Prostate gland (tissue), 2 donors: Measurements from ENCODE around the gene HPS4. TPM values are rescaled to one million over a fixed set of nuclear protein-coding genes. Genes with fewer than 3 reads are reported as not detected.
"Not testable (repeated sequence)": the region's sequence is repeated elsewhere in the genome, so short reads cannot be mapped to it uniquely, and the experiment has no call there.

Source experiments
- DNase-seq: peaks from one replicate; pipeline ENCODE4 v3.0.0-alpha.2; 2019; ENCODE audit warnings: low spot score
- H3K27ac ChIP-seq, 2 donors: fragments of 200-600 bp; sonication (generic); 2 replicates each; pipeline ENCODE4 v1.5.1; 2017 to 2019
- H3K27me3 ChIP-seq: fragments of 200-600 bp; sonication (generic); replicated peaks from 2 replicates; pipeline ENCODE4 v1.5.1; 2019; ENCODE audit not compliant: insufficient read depth
- H3K36me3 ChIP-seq, 2 donors: fragments of 200-600 bp; sonication (generic); 1 replicate in 1 of 2; 2 replicates in 1 of 2; pipeline versions ENCODE4 v1.5.1 to v1.8.1; 2017 to 2019
- H3K4me1 ChIP-seq: fragments of 200-600 bp; sonication (generic); replicated peaks from 2 replicates; pipeline ENCODE4 v1.5.1; 2019
- H3K4me3 ChIP-seq, 2 donors: fragments of 200-600 bp; sonication (generic); 2 replicates each; pipeline ENCODE4 v1.5.1; 2017 to 2019
- H3K9me3 ChIP-seq: fragments of 200-600 bp; sonication (generic); 2 replicates; pipeline ENCODE4 v1.5.1; 2017
- CTCF ChIP-seq, 4 experiments: fragments of 200-600 bp in 2 of 4; fragments of 450-650 bp in 2 of 4; sonication (generic) in 2 of 4; IDR thresholded peaks; 1 replicate in 3 of 4; 2 replicates in 1 of 4; pipeline ENCODE4 v1.5.1; 2016 to 2019; ENCODE audit warnings: antibody characterized with exemption in 4 of 4, mild to moderate bottlenecking in 2 of 4, moderate library complexity in 2 of 4
- POLR2A ChIP-seq: fragments of 450-650 bp; IDR thresholded peaks from one replicate; pipeline ENCODE4 v1.6.1; 2016; ENCODE audit warnings: antibody characterized with exemption, mild to moderate bottlenecking
- POLR2AphosphoS5 ChIP-seq: sonication (generic); formaldehyde crosslinking; IDR thresholded peaks from one replicate; pipeline ENCODE4 v1.6.1; 2017; ENCODE audit warnings: antibody characterized with exemption
- WGBS: methylation state at CpG from one replicate; pipeline ENCODE4 v1.1.5; 2018; 5-methylcytosine and 5-hydroxymethylcytosine counted together
- intact Hi-C: fragments of 100-400 bp; cut with DNase I; formaldehyde crosslinking; loops from one replicate; pipeline ENCODE4 v1.14.2; 2022
- total RNA-seq, 2 donors: library from RNA; depleted of rRNA; stranded (reverse); fragments of >200 nt; gene quantifications; one replicate each; pipeline ENCODE4 v1.1.0, GENCODE V29; 2016

The HPS4 gene
- total RNA-seq, 2 donors from 2014 or later, result 25.3 to 83.9 TPM

GRCh38 chr22:26443901-26444690, 39.5 kb downstream of the HPS4 start:
- Histone ChIP-seq H3K27me3 (no peaks in the 10 kb centered on the region), H3K27ac (no peak overlapping the region), H3K36me3 (no peaks in the 10 kb centered on the region), H3K9me3 (no peaks in the 10 kb centered on the region), H3K4me1 (no peaks in the 10 kb centered on the region), H3K4me3 (no peak overlapping the region)
- intact Hi-C loops, result no loop called here
- no peak for TF ChIP-seq CTCF (IDR thresholded peaks at IDR 0.05)
- no peak for TF ChIP-seq POLR2A
- no peak for TF ChIP-seq POLR2AphosphoS5
- 85% methylated on average over 16 of the region's 16 CpGs for WGBS
- DNase-seq, result no peak

- H3K9me3 ChIP-seq, result no peaks in the 10 kb centered on the region
- WGBS, result 84% methylated on average over 4 of the region's 4 CpGs
- H3K27ac ChIP-seq, result no peak overlapping the region
These were observed 41.4 kb downstream of the HPS4 start for GRCh38 chr22:26442086-26442756.

GRCh38 chr22:26439559-26439958, 44.0 kb downstream of the HPS4 start:
- Histone ChIP-seq H3K27ac (no peak overlapping the region), H3K4me3 (no peak overlapping the region), H3K27me3 (no peaks in the 10 kb centered on the region), H3K4me1 (peaks cover 10% of the 10 kb centered on the region), H3K36me3 (no peaks in the 10 kb centered on the region), H3K9me3 (no peaks in the 10 kb centered on the region)
- DNase-seq, result no peak
- no peak for TF ChIP-seq CTCF (IDR thresholded peaks at IDR 0.05)
- no peak for TF ChIP-seq POLR2A
- TF ChIP-seq POLR2AphosphoS5, result no peak
- intact Hi-C loops, result no loop called here
- 80% methylated on average over 3 of the region's 3 CpGs for WGBS

More at GRCh38 chr22:26442086-26442756, 41.4 kb downstream of the HPS4 start:
- H3K36me3 ChIP-seq, result no peaks in the 10 kb centered on the region
- DNase-seq, result no peak
- H3K4me3 ChIP-seq, result no peak overlapping the region
- TF ChIP-seq CTCF (IDR thresholded peaks at IDR 0.05), result no peak
- TF ChIP-seq POLR2A, result no peak
- no peak for TF ChIP-seq POLR2AphosphoS5
- H3K4me1 ChIP-seq, result peaks cover 2% of the 10 kb centered on the region
- H3K27me3 ChIP-seq, result no peaks in the 10 kb centered on the region
- intact Hi-C loops, result no loop called here

- WGBS, result 88% methylated on average over 3 of the region's 3 CpGs
- DNase-seq, H3K4me1 ChIP-seq, intact Hi-C loops, H3K9me3 ChIP-seq, H3K4me3 ChIP-seq, H3K36me3 ChIP-seq, H3K27me3 ChIP-seq, H3K27ac ChIP-seq: not testable (repeated sequence)
These were observed 44.8 kb downstream of the HPS4 start for GRCh38 chr22:26438776-26439175.

GRCh38 chr22:26437694-26438392, 45.7 kb downstream of the HPS4 start:
- 87% methylated on average over 14 of the region's 14 CpGs for WGBS
- no peak overlapping the region for H3K4me3 ChIP-seq
- H3K27me3 ChIP-seq, result no peaks in the 10 kb centered on the region
- no peak for DNase-seq
- H3K4me1 ChIP-seq, result peaks cover 10% of the 10 kb centered on the region
- H3K27ac ChIP-seq, result peak overlapping the region; percentile 38 to 54
- H3K9me3 ChIP-seq, result no peaks in the 10 kb centered on the region
- intact Hi-C loops, result no loop called here
- no peaks in the 10 kb centered on the region for H3K36me3 ChIP-seq
- TF ChIP-seq POLR2AphosphoS5, result no peak
- TF ChIP-seq CTCF (IDR thresholded peaks at IDR 0.05), result no peak
- no peak for TF ChIP-seq POLR2A
